Dendritic cell treated with granulocyte-macrophage colony-stimulating factor and Interleukin-4, amounts not matched to agents 40 ng/mL and 50 ng/mL, for 4 days (primary cell): Measurements from ENCODE around the gene PIH1D2.
"Not testable (repeated sequence)": the region's sequence is repeated elsewhere in the genome, so short reads cannot be mapped to it uniquely, and the experiment has no call there.

Experiments
- H3K27ac Mint-ChIP-seq: one replicate; pipeline ENCODE4 v1.8.0; 2022; ENCODE audit warnings: mild to moderate bottlenecking, mixed read lengths
- H3K27me3 Mint-ChIP-seq: one replicate; pipeline ENCODE4 v1.8.0; 2022; ENCODE audit warnings: mild to moderate bottlenecking, mixed read lengths
- H3K36me3 Mint-ChIP-seq: one replicate; pipeline ENCODE4 v1.8.0; 2022; ENCODE audit warnings: low read depth, mixed read lengths
- H3K4me1 Mint-ChIP-seq: one replicate; pipeline ENCODE4 v1.8.0; 2022; ENCODE audit warnings: low read depth, mixed read lengths
- H3K4me3 Mint-ChIP-seq: one replicate; pipeline ENCODE4 v1.8.0; 2022; ENCODE audit warnings: mild to moderate bottlenecking, moderate library complexity, mixed read lengths
- H3K9me3 Mint-ChIP-seq: one replicate; pipeline ENCODE4 v1.8.0; 2022; ENCODE audit warnings: mixed read lengths
- intact Hi-C: fragments of 100-400 bp; cut with micrococcal nuclease; formaldehyde crosslinking; loops from one replicate; pipeline ENCODE4 v1.15.0; 2022

The PIH1D2 gene

GRCh38 chr11:112087212-112087611 lies 13.4 kb upstream of the PIH1D2 start:
- Mint-ChIP-seq H3K36me3 (peaks cover 100% of the 10 kb centered on the region), H3K27ac (peak overlapping the region; percentile 99), H3K9me3 (no peaks in the 10 kb centered on the region), H3K4me1 (peaks cover 61% of the 10 kb centered on the region), H3K4me3 (peak overlapping the region; percentile 96), H3K27me3 (no peaks in the 10 kb centered on the region)
- intact Hi-C loops = loop anchor here (2.0 to 5.0 kb wide), 3 partner anchors 62 to 485 kb away; partner anchors contain the start of genes CFAP68, DLAT, FDXACB1 and SIK2

GRCh38 chr11:112086422-112087191 lies 12.8 kb upstream of the PIH1D2 start, which contains the start of the genes SDHD and TIMM8B:
Gene SDHD, plus strand, starts transcription at chr11:112086873. Its CDS starts 35 bp downstream, at chr11:112086908.
Gene TIMM8B, minus strand, starts transcription at chr11:112086756. Its CDS starts 33 bp downstream, at chr11:112086723.
- intact Hi-C loops = loop anchor here (1.0 to 5.0 kb wide), 5 partner anchors 12 to 484 kb away; partner anchors contain the start of genes CFAP68, DLAT, FDXACB1 and NKAPD1
- H3K9me3 Mint-ChIP-seq = no peaks in the 10 kb centered on the region

DNA sequence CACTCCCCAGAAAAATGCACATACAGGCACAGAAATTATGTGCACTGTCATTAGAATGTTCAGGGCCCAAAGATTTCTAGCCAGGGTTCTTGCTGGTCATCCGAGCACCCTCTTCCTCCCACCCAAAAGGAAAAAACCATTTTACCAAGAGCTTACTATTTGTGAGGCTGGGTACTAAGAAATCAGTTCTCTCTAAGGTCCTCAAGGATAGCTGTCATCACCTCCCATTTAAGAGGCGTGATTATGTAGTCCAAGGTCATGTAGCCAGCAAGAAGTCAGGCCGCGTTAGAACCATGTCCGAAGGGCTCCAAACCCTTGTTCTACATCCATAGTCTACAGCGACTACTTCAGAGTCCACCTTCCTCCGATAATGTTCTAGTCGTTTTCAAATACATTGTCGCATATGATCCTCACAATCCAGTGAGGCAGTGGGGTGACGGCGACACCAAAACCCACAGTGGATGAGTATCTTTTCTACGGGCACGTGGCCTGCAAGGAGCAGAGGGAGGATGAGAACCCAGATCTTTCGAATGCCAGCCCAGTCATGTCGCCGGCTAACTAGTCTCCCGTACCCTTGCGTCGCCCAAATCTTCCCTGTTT lies 12.1 kb upstream of the PIH1D2 start:
- Mint-ChIP-seq H3K36me3 (peaks cover 100% of the 10 kb centered on the region), H3K9me3 (no peaks in the 10 kb centered on the region)
- intact Hi-C loops = loop anchor here (1.0 to 5.0 kb wide), 5 partner anchors 12 to 484 kb away; partner anchors contain the start of genes CFAP68, DLAT, FDXACB1 and NKAPD1

More at GRCh38 chr11:112086422-112087191, 12.8 kb upstream of the PIH1D2 start, which contains the start of the genes SDHD and TIMM8B:
- peak within 1 kb of the TSS; percentile 99 for H3K27ac Mint-ChIP-seq
- H3K36me3 Mint-ChIP-seq = peaks cover 100% of the 10 kb centered on the region
- peaks cover 62% of the 10 kb centered on the region for H3K4me1 Mint-ChIP-seq
- H3K27me3 Mint-ChIP-seq = no peaks in the 10 kb centered on the region
- H3K4me3 Mint-ChIP-seq = peak within 1 kb of the TSS; percentile 96

DNA sequence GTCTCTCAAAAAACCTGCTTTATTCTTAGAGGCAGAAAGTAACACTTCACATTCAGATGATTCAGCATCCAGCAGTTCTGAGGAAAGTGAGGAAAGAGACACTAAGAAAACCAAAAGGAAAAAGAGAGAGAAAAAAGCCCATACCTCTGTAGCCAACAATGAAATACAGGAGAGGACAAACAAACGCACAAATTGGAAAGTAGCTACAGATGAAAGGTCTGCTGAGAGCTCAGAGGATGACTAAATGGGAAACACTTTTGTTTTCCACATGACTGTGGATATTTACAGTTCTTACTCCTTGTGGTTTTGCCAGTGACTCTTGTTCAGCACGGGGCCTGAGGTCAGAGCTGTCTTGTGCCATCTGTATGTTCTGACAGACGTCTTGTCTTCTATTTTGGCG lies 8.9 kb upstream of the PIH1D2 start:
- intact Hi-C loops = no loop called here
- Mint-ChIP-seq H3K27ac (no peak overlapping the region), H3K4me1 (peaks cover 34% of the 10 kb centered on the region), H3K36me3 (peaks cover 98% of the 10 kb centered on the region), H3K4me3 (no peak overlapping the region), H3K27me3 (no peaks in the 10 kb centered on the region), H3K9me3 (no peaks in the 10 kb centered on the region)

More for the DNA sequence above, 12.1 kb upstream of the PIH1D2 start:
- Mint-ChIP-seq H3K27ac (peak overlapping the region; percentile 99), H3K4me3 (peak overlapping the region; percentile 96), H3K4me1 (peaks cover 62% of the 10 kb centered on the region), H3K27me3 (no peaks in the 10 kb centered on the region)

- Mint-ChIP-seq H3K27me3 (no peaks in the 10 kb centered on the region), H3K4me1 (no peaks in the 10 kb centered on the region), H3K9me3 (no peaks in the 10 kb centered on the region), H3K4me3 (no peak overlapping the region), H3K36me3 (peaks cover 57% of the 10 kb centered on the region), H3K27ac (no peak overlapping the region)
- intact Hi-C loops = no loop called here
Observed at GRCh38 chr11:112062923-112063322, 10.9 kb downstream of the PIH1D2 start.

DNA sequence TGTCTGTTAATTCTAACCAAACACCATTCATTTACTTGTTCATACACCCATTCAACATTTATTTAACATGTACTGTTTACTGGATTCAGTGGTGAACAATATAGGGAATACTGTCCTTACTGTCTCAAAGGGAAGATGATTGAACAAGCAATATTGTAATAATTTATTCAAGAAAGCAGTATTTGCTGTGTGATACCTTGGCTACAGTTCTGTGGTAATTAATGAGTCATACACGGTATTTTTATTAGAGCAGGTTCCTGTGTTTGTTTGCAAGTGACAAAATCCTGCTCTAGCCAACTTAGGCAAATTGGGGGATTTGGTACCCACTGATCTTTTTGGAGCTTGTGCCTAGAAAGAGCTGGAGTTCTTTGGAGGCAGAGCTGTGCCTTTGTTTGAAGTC lies 15.7 kb downstream of the PIH1D2 start:
- no peak overlapping the region for H3K4me3 Mint-ChIP-seq
- H3K36me3 Mint-ChIP-seq = peaks cover 88% of the 10 kb centered on the region
- H3K27me3 Mint-ChIP-seq = no peaks in the 10 kb centered on the region
- no peak overlapping the region for H3K27ac Mint-ChIP-seq
- intact Hi-C loops = no loop called here
- H3K4me1 Mint-ChIP-seq = no peaks in the 10 kb centered on the region
- H3K9me3 Mint-ChIP-seq = no peaks in the 10 kb centered on the region

GRCh38 chr11:112057170-112057569 lies 16.6 kb downstream of the PIH1D2 start:
- intact Hi-C loops = no loop called here
- H3K9me3 Mint-ChIP-seq = no peaks in the 10 kb centered on the region
- peaks cover 85% of the 10 kb centered on the region for H3K36me3 Mint-ChIP-seq
- H3K4me1 Mint-ChIP-seq = no peaks in the 10 kb centered on the region
- H3K4me3 Mint-ChIP-seq = no peak overlapping the region
- no peaks in the 10 kb centered on the region for H3K27me3 Mint-ChIP-seq
- H3K27ac Mint-ChIP-seq = no peak overlapping the region

- H3K36me3 Mint-ChIP-seq = peaks cover 93% of the 10 kb centered on the region
- intact Hi-C loops = no loop called here
- H3K4me1 Mint-ChIP-seq = peaks cover 23% of the 10 kb centered on the region
- H3K27me3 Mint-ChIP-seq = no peaks in the 10 kb centered on the region
- H3K9me3 Mint-ChIP-seq = no peaks in the 10 kb centered on the region
- H3K27ac Mint-ChIP-seq = no peak overlapping the region
- no peak overlapping the region for H3K4me3 Mint-ChIP-seq
Observed at GRCh38 chr11:112051768-112052167, 22.0 kb downstream of the PIH1D2 start.

- Mint-ChIP-seq H3K36me3 (peaks cover 93% of the 10 kb centered on the region), H3K27ac (peak overlapping the region; percentile 22), H3K27me3 (no peaks in the 10 kb centered on the region), H3K9me3 (no peaks in the 10 kb centered on the region), H3K4me1 (peaks cover 23% of the 10 kb centered on the region), H3K4me3 (no peak overlapping the region)
- intact Hi-C loops = no loop called here
Observed at GRCh38 chr11:112050721-112051120, 23.1 kb downstream of the PIH1D2 start.

GRCh38 chr11:112049777-112050176 lies 24.0 kb downstream of the PIH1D2 start:
- Mint-ChIP-seq H3K36me3 (peaks cover 93% of the 10 kb centered on the region), H3K4me3 (no peak overlapping the region), H3K27ac (no peak overlapping the region), H3K9me3 (no peaks in the 10 kb centered on the region), H3K4me1 (peaks cover 23% of the 10 kb centered on the region), H3K27me3 (no peaks in the 10 kb centered on the region)
- intact Hi-C loops = no loop called here

DNA sequence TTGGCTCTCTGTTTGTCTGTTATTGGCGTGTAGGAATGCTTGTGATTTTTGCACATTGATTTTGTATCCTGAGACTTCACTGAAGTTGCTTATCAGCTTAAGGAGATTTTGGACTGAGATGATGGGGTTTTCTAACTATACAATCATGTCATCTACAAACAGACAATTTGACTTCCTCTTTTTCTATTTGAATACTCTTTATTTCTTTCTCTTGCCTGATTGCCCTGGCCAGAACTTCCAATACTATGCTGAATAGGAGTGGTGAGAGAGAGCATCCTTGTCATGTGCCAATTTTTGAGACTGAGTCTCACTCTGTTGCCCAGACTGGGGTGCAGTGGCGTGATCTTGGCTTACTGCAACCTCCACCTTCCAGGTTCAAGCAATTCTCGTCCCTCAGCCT lies 25.6 kb downstream of the PIH1D2 start:
- H3K9me3 Mint-ChIP-seq, H3K4me3 Mint-ChIP-seq, H3K27me3 Mint-ChIP-seq, intact Hi-C loops, H3K27ac Mint-ChIP-seq: not testable (repeated sequence)
- H3K36me3 Mint-ChIP-seq = peaks cover 95% of the 10 kb centered on the region
- peaks cover 23% of the 10 kb centered on the region for H3K4me1 Mint-ChIP-seq

DNA sequence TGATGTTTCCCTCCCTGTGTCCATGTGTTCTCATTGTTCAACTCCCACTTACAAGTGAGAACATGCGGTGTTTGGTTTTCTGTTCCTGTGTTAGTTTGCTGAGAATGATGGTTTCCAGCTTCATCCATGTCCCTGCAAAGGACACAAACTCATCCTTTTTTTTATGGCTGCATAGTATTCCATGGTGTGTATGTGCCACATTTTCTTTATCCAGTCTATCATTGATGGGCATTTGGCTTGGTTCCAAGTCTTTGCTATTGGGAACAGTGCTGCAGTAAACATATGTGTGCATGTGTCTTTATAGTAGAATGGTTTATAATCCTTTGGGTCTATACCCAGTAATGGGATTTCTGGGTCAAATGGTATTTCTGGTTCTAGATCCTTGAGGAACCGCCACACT lies 27.2 kb downstream of the PIH1D2 start:
- H3K27me3 Mint-ChIP-seq, H3K9me3 Mint-ChIP-seq, H3K27ac Mint-ChIP-seq, intact Hi-C loops, H3K4me3 Mint-ChIP-seq: not testable (repeated sequence)
- H3K4me1 Mint-ChIP-seq = peaks cover 23% of the 10 kb centered on the region
- peaks cover 94% of the 10 kb centered on the region for H3K36me3 Mint-ChIP-seq

- Mint-ChIP-seq H3K4me3 (no peak overlapping the region), H3K9me3 (no peaks in the 10 kb centered on the region), H3K27ac (no peak overlapping the region), H3K4me1 (peaks cover 21% of the 10 kb centered on the region), H3K36me3 (peaks cover 91% of the 10 kb centered on the region), H3K27me3 (no peaks in the 10 kb centered on the region)
- intact Hi-C loops = no loop called here
Observed at GRCh38 chr11:112044961-112045360, 28.9 kb downstream of the PIH1D2 start.

GRCh38 chr11:112042961-112043304 lies 30.9 kb downstream of the PIH1D2 start:
- Mint-ChIP-seq H3K4me1 (peaks cover 6% of the 10 kb centered on the region), H3K9me3 (no peaks in the 10 kb centered on the region), H3K4me3 (no peak overlapping the region), H3K27ac (no peak overlapping the region), H3K27me3 (no peaks in the 10 kb centered on the region), H3K36me3 (peaks cover 91% of the 10 kb centered on the region)
- intact Hi-C loops = no loop called here
